ENCODE measurements around the gene CSF3R. TPM values are rescaled to one million over a fixed set of nuclear protein-coding genes. Genes with fewer than 3 reads are reported as not detected.

CSF3R gene
- total and polyA plus RNA-seq, 2 of the 4 experiments (the other 2 are of a cell fraction), result not detected

GRCh38 chr1:36440044-36440443, 42.7 kb downstream of the CSF3R start:
- no peak overlapping the region for H2BK120ac ChIP-seq (ENCODE audit: low read depth, low read length)
- H4K91ac ChIP-seq (ENCODE audit: insufficient read depth, low read depth, low read length), result no peak overlapping the region
- no peak overlapping the region for H2BK15ac ChIP-seq (ENCODE audit: low read depth, low read length)
- no peak overlapping the region for H2AK5ac ChIP-seq (ENCODE audit: low read depth, low read length)
- H3K56ac ChIP-seq (ENCODE audit: extremely low read depth, insufficient read depth, low read length), result no peak overlapping the region
- H2AFZ ChIP-seq (replicated peaks; ENCODE audit: low read length, poor library complexity), result no peak overlapping the region
- H3K9me1 ChIP-seq (ENCODE audit: insufficient read depth, low read length), result peaks cover 3% of the 10 kb centered on the region
- 0 out of 2 replicates have a peak, but pooled peaks cover 2% of the 10 kb centered on the region for H3K36me3 ChIP-seq (ENCODE audit: control insufficient read depth, insufficient read depth, low read length)
- BruUV-seq (replicated peaks), result no TSS peak
- H3K79me1 ChIP-seq (ENCODE audit: low read depth in 1 of 2, low read length in 2 of 2), result no peaks in the 10 kb centered on the region
- no CpG with 5 or more reads among the region's 3 CpGs for WGBS, 2 experiments (ENCODE audit: extremely low coverage in 2 of 2, insufficient read length in 1 of 2)
- H3K18ac ChIP-seq (ENCODE audit: low read depth, low read length), result no peak overlapping the region
- H3K4me2 ChIP-seq (ENCODE audit: low read depth, low read length), result no peak overlapping the region
- no peak overlapping the region for H3K4me3 ChIP-seq (ENCODE audit: insufficient read depth, low read depth, low read length)
- ATAC-seq (ENCODE audit: low read depth) (no peak), DNase-seq (no peak)
- no peak overlapping the region for H3K14ac ChIP-seq (replicated peaks; ENCODE audit: low read depth, low read length)
- no peak overlapping the region for H3K27ac ChIP-seq (ENCODE audit: insufficient read depth, low read length)
- H4K8ac ChIP-seq (ENCODE audit: low read depth in 2 of 2, low read length in 2 of 2), result no peak overlapping the region
- no peak for TF ChIP-seq CTCF (conservative IDR thresholded peaks at IDR 0.05; ENCODE audit: low read depth, low read length)
- no peak for TF ChIP-seq NFE2L2 (IDR thresholded peaks at IDR 0.05; ENCODE audit: low read depth, low read length)
- TF ChIP-seq USF2 (IDR thresholded peaks at IDR 0.05; ENCODE audit: low read depth, low read length), result no peak
- TF ChIP-seq POLR2A (IDR thresholded peaks at IDR 0.05; ENCODE audit: low read depth, low read length), result no peak
- TF ChIP-seq BHLHE40 (IDR thresholded peaks at IDR 0.05; ENCODE audit: low read depth, low read length), result no peak
- no peak for TF ChIP-seq CEBPB (IDR thresholded peaks at IDR 0.05; ENCODE audit: low read depth, low read length)
- no peak for TF ChIP-seq SMC3 (IDR thresholded peaks at IDR 0.05; ENCODE audit: low read depth, low read length)
- no peak for TF ChIP-seq MXI1 (IDR thresholded peaks at IDR 0.05; ENCODE audit: borderline replicate concordance, low read depth, low read length)
- no peak for TF ChIP-seq RAD21 (IDR thresholded peaks at IDR 0.05; ENCODE audit: low read length)
- no peak for TF ChIP-seq ELK1 (IDR thresholded peaks at IDR 0.05; ENCODE audit: borderline replicate concordance, low read depth, low read length)
- CTCF ChIA-PET, result interaction anchor here (1.5 kb wide), 1 partner anchor 10 kb away, joined by 4 read pairs; the partner anchor contains the start of gene OSCP1
- H3K23ac ChIP-seq (ENCODE audit: low read depth, low read length), result no peak overlapping the region
- H3K4ac ChIP-seq (ENCODE audit: low read depth, low read length), result no peak overlapping the region
- H3K27me3 ChIP-seq (ENCODE audit: control insufficient read depth, insufficient read depth, low read length), result no peaks in the 10 kb centered on the region
- dilution Hi-C loops (cut with HindIII; ENCODE audit: low sequenced_read_pairs, unreplicated experiment), result no loop called here
- no peak overlapping the region for H2AK9ac ChIP-seq (replicated peaks; ENCODE audit: low read depth, low read length, poor library complexity)
- POLR2A ChIA-PET (ENCODE audit: unreplicated experiment), result no interaction called here
- in situ Hi-C loops (cut with MboI; ENCODE audit: low sequenced_read_pairs), result no loop called here
- peaks cover 3% of the 10 kb centered on the region; the same call in 1 of the 2 replicates for H3K4me1 ChIP-seq (ENCODE audit: control insufficient read depth, insufficient read depth, low read length)
- no peaks in the 10 kb centered on the region for H3K9me3 ChIP-seq (ENCODE audit: control insufficient read depth, insufficient read depth, low read length)
- H4K5ac ChIP-seq (ENCODE audit: low read depth, low read length), result no peak overlapping the region
- intact Hi-C loops (cut with micrococcal nuclease), result no loop called here
- H2BK5ac ChIP-seq (ENCODE audit: low read depth, low read length, poor library complexity, severe bottlenecking), result no peak overlapping the region
- no peak overlapping the region for H3K9ac ChIP-seq (ENCODE audit: low read depth, low read length)
- H4K20me1 ChIP-seq (ENCODE audit: insufficient read depth, low read length), result no peaks in the 10 kb centered on the region; the same call in 1 of the 2 replicates
- no peak overlapping the region for H2BK20ac ChIP-seq (ENCODE audit: low read depth, low read length)

Data from IMR-90 (cell line).